Astrocyte of the spinal cord (primary cell): ENCODE results near the gene BCL2L12.

Experiments
- DNase-seq: peaks from one replicate; pipeline ENCODE4 v3.0.0; 2011; ENCODE audit warnings: low read depth, low spot score
- H3K4me3 ChIP-seq: 2 replicates; pipeline ENCODE4 v1.5.1; 2011; ENCODE audit warnings: low read depth, mild to moderate bottlenecking, low read length, moderate library complexity
- in situ Hi-C: cut with HindIII; loops from 2 replicates; pipeline ENCODE4 v1.10.0; 2017; ENCODE audit warnings: low sequenced_read_pairs
- TF ChIP-seq, protein P1 (sequence below): IDR thresholded peaks from 2 replicates; pipeline ENCODE4 v1.5.1; 2012; ENCODE audit warnings: low read depth, mild to moderate bottlenecking, low read length, inconsistent platforms

BCL2L12 gene

DNA sequence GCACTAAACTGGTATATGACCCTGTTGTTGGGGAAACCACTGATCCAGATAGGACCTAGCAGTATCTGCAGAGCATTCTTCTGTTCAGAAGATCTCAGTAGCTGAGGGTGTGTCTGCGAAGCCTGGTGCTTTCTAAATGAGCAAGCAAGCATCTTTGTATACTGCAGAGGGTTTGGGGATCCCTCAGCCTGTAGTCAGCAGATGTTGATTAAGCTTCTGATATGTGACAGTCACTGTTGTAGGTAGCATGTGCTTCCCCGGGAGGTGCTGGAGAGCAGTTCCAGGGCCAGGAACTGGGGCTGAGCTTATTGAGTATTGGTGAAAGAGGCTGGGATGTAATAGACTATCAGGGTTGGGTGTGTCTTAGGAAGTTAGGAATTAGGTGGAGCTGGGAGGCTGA lies 22.3 kb upstream of the BCL2L12 start:
- TF ChIP-seq, protein P1, sequence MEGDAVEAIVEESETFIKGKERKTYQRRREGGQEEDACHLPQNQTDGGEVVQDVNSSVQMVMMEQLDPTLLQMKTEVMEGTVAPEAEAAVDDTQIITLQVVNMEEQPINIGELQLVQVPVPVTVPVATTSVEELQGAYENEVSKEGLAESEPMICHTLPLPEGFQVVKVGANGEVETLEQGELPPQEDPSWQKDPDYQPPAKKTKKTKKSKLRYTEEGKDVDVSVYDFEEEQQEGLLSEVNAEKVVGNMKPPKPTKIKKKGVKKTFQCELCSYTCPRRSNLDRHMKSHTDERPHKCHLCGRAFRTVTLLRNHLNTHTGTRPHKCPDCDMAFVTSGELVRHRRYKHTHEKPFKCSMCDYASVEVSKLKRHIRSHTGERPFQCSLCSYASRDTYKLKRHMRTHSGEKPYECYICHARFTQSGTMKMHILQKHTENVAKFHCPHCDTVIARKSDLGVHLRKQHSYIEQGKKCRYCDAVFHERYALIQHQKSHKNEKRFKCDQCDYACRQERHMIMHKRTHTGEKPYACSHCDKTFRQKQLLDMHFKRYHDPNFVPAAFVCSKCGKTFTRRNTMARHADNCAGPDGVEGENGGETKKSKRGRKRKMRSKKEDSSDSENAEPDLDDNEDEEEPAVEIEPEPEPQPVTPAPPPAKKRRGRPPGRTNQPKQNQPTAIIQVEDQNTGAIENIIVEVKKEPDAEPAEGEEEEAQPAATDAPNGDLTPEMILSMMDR, result no peak
- no peak for DNase-seq
- H3K4me3 ChIP-seq, result no peak overlapping the region
- in situ Hi-C loops, result no loop called here

DNA sequence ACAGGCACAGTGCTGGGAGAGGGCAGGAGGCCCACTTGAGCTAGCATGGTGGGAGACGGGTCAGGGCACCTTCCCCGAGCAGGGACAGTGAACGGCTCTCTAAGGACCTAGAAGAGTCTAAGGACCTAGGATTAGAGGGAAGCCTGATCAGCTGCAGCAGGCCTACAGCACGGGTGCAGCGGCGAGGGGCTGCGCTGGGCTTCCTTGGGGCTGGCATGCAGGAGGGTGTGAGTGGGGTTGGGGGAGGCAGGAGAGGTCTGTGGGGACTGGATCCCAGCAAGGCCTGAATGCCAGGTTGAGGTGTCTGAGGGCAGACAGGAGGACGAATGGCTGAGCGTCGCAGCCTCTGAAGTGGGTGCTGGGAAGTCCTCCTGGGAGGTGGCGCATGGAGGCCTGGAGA lies 20.1 kb upstream of the BCL2L12 start:
- DNase-seq, result no peak
- TF ChIP-seq, protein P1, result no peak
- no peak overlapping the region for H3K4me3 ChIP-seq
- in situ Hi-C loops, result no loop called here

DNA sequence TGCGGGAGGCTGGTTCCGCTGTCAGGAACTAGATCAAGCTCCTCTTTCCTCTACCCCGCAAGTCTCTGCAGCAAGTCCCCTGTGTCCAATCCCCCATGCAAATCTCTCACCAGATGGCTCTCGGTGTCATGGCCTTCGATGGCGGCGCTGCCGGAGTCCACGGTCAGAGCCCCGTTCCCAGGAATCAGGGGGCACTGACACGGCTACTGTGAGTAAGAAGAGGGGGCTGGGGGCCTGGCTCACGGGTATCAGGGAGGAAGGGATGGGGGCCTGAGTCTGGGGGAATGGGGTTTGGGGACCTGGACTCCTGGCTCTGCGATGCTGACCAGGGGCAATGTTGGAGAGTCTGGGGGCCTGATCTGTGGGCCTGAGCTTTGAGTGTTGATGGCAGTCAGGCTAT lies 19.7 kb upstream of the BCL2L12 start:
- no peak for DNase-seq
- TF ChIP-seq, protein P1, result no peak
- in situ Hi-C loops, result no loop called here
- H3K4me3 ChIP-seq, result no peak overlapping the region

DNA sequence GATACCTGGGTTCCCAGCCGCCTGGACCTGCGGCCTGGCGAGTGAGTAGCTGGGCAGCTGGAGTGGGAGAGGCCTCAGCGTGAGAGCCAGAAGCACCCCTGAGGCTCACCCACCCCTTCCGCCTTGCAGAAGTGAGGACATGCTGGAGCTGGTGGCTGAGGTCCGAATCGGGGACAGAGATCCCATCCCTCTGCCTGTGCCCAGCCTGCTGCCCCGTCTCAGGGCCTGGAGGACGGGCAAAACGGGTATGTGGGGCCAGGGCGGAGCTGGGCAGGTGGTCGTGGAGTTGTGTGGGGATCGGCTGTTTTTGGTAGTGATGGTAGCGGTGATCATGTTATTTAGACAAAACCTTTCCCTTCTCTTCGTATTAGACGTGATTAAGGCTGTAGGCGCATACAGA lies 19.1 kb upstream of the BCL2L12 start:
- DNase-seq, result no peak
- no peak overlapping the region for H3K4me3 ChIP-seq
- in situ Hi-C loops, result no loop called here
- TF ChIP-seq, protein P1, result no peak

DNA sequence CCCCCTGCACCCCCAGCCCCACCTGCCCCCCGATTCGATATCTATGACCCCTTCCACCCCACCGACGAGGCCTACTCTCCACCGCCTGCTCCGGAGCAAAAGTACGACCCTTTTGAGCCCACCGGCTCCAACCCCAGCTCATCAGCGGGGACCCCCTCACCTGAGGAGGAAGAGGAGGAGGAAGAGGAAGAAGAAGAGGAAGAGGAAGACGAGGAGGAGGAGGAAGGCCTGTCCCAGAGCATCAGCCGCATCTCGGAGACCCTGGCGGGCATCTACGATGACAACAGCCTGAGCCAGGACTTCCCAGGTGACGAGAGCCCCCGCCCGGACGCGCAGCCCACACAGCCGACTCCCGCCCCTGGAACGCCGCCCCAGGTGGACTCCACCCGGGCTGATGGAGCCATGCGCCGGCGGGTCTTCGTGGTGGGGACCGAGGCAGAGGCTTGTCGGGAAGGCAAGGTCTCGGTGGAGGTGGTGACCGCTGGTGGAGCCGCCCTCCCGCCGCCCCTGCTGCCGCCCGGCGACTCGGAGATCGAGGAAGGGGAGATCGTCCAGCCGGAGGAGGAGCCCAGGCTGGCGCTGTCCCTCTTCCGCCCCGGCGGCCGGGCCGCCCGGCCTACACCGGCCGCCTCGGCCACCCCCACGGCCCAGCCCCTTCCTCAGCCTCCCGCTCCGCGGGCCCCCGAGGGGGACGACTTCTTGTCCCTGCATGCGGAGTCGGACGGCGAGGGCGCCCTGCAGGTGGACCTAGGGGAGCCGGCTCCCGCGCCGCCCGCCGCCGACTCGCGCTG lies 14.5 kb upstream of the BCL2L12 start:
- no peak overlapping the region for H3K4me3 ChIP-seq
- in situ Hi-C loops, result no loop called here
- no peak for DNase-seq
- TF ChIP-seq, protein P1, result no peak

DNA sequence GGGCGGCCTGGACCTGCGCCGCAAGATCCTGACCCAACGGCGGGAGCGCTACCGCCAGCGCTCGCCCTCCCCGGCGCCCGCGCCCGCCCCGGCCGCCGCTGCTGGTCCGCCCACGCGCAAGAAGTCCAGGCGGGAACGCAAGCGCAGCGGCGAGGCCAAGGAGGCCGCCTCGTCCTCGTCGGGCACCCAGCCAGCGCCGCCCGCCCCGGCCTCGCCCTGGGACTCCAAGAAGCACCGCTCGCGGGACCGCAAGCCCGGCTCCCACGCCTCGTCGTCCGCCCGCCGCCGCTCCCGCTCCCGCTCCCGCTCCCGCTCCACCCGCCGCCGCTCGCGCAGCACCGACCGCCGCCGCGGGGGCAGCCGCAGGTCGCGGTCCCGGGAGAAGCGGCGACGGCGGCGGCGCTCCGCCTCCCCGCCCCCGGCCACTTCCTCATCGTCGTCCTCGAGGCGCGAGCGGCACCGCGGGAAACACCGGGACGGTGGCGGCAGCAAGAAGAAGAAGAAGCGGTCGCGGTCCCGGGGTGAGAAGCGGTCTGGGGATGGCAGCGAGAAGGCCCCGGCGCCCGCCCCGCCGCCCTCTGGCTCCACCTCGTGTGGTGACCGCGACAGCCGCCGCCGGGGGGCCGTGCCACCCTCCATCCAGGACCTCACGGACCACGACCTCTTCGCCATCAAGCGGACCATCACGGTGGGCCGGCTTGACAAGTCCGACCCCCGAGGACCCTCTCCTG lies 13.7 kb upstream of the BCL2L12 start:
- no peak overlapping the region for H3K4me3 ChIP-seq
- DNase-seq, result no peak
- in situ Hi-C loops, result no loop called here
- TF ChIP-seq, protein P1, result no peak
